Adrenal gland (tissue), 5 donors: ENCODE measurements around the gene LRFN5.

Experiments
- POLR2A ChIP-seq, 2 donors: fragments of 450-650 bp; IDR thresholded peaks; one replicate each; pipeline ENCODE4 v1.6.1; 2017; ENCODE audit warnings: antibody characterized with exemption in 2 of 2, mild to moderate bottlenecking in 2 of 2, moderate library complexity in 1 of 2
- TF ChIP-seq, protein P1 (sequence below), 6 experiments: fragments of 450-650 bp in 4 of 6; fragments of 200-600 bp in 2 of 6; sonication (generic) in 1 of 6; IDR thresholded peaks; 1 replicate in 5 of 6; 2 replicates in 1 of 6; pipeline versions ENCODE4 v1.5.1 to v1.8.0; 2016 to 2021; ENCODE audit warnings: antibody characterized with exemption in 6 of 6, mild to moderate bottlenecking in 2 of 6, moderate library complexity in 1 of 6
- donor health status: DM: no; HTN: no; CAD: no.

DNA sequence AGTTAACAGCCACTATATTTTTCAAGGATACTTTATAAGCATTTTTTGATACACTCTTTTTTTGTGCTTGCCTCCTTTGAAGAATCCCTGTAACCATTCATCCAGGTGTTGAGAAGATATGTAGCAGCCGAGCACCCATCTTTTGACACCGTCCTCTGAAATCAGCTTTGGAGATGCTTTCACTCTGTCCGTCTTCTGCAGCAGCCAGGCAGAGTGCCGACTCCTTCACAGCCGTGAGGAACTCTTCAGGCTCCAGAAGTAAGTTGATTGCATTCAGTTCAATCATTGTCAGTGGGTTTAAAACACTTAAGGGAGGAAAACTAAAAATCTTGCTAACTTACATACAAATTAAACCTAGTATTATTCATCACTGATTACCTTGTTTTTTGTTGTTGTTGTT is 160.1 kb downstream of the LRFN5 start:
- TF ChIP-seq, protein P1, sequence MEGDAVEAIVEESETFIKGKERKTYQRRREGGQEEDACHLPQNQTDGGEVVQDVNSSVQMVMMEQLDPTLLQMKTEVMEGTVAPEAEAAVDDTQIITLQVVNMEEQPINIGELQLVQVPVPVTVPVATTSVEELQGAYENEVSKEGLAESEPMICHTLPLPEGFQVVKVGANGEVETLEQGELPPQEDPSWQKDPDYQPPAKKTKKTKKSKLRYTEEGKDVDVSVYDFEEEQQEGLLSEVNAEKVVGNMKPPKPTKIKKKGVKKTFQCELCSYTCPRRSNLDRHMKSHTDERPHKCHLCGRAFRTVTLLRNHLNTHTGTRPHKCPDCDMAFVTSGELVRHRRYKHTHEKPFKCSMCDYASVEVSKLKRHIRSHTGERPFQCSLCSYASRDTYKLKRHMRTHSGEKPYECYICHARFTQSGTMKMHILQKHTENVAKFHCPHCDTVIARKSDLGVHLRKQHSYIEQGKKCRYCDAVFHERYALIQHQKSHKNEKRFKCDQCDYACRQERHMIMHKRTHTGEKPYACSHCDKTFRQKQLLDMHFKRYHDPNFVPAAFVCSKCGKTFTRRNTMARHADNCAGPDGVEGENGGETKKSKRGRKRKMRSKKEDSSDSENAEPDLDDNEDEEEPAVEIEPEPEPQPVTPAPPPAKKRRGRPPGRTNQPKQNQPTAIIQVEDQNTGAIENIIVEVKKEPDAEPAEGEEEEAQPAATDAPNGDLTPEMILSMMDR (IDR thresholded peaks at IDR 0.05), result no peak
- no peak for TF ChIP-seq POLR2A (IDR thresholded peaks at IDR 0.05)
